GM12875 (cell line): ENCODE results near the gene NLGN2.

ENCODE experiments used
- H3K4me3 ChIP-seq: one replicate; pipeline ENCODE4 v1.5.1; 2011; ENCODE audit warnings: low read depth, low read length, control low read depth
- CTCF ChIP-seq: IDR thresholded peaks from 2 replicates; pipeline ENCODE4 v1.5.1; 2011; ENCODE audit warnings: low read depth, mild to moderate bottlenecking, control low read depth, inconsistent platforms, low read length, moderate library complexity, borderline replicate concordance; ENCODE audit not compliant: insufficient read depth

Gene NLGN2

GRCh38 chr17:7425756-7426155 is 18.1 kb downstream of the NLGN2 start:
- no peak overlapping the region for H3K4me3 ChIP-seq
- TF ChIP-seq CTCF = no peak

- H3K4me3 ChIP-seq = no peak overlapping the region
- no peak for TF ChIP-seq CTCF
Measured at GRCh38 chr17:7426203-7426863, 18.7 kb downstream of the NLGN2 start.

DNA sequence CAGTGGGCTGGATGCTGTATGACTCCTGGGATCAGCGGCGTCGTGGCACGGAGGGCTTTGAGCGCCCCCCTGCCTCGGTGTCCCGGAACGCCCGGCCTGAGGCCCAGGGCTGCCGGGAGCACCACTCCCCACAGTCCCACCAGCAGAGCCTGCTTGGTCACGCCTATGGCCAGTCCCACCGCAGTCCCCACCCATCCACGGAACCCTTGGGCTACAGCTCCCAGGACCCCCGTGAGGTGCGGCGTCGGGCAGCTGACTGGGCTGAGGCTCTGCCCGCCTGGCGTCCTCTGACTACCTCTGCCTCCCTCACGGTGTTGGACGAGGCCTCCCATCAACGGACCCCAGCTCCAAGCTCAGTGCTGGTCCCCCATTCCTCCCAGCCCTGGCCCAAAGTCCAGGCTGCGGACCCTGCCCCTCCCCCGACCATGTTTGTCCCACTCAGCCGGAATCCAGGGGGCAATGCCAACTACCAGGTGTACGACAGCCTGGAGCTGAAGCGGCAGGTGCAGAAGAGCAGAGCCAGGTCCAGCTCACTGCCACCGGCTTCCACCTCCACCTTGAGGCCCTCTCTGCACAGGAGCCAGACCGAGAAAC is 19.3 kb downstream of the NLGN2 start:
- no peak overlapping the region for H3K4me3 ChIP-seq
- no peak for TF ChIP-seq CTCF

DNA sequence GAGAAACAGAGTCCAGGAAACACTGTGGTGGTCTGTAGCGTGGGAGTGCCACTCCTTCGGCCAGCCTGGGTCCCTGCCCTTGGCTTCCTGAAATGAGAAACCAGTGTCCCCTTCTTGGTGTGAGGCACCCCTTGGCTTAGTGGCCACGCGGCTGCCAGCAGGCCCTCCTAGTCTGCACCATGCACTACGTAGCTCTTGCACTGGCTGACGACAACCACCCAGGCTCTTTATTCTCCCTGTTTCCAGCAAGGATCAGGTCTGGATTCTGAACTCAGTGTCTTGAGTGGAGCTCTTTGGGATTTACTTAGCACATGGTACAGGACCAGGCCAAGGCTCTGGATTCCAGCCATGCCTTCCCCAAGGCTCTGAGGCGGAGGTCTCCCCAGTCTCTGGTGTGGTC is 19.9 kb downstream of the NLGN2 start:
- no peak for TF ChIP-seq CTCF
- no peak overlapping the region for H3K4me3 ChIP-seq

GRCh38 chr17:7428557-7428956 is 20.9 kb downstream of the NLGN2 start, which contains the start of gene SPEM3:
SPEM3 (plus strand) TSS chr17:7428857; CDS start chr17:7428903, 46 bp downstream.
- TF ChIP-seq CTCF = no peak
- H3K4me3 ChIP-seq = no peak within 1 kb of the TSS

- no peak overlapping the region for H3K4me3 ChIP-seq
- TF ChIP-seq CTCF = no peak
Measured at GRCh38 chr17:7429722-7430121, 22.1 kb downstream of the NLGN2 start.

GRCh38 chr17:7431231-7431630 is 23.6 kb downstream of the NLGN2 start:
- no peak for TF ChIP-seq CTCF
- H3K4me3 ChIP-seq = no peak overlapping the region
